HEK293 (cell line): ENCODE data around the gene MCRIP2.

Experiments
- GLIS1 ChIP-seq: fragments of 450-650 bp; formaldehyde crosslinking; IDR thresholded peaks from 2 replicates; pipeline ENCODE4 v1.5.1; 2016; ENCODE audit warnings: missing biosample characterization, missing genetic modification characterization
- GLIS2 ChIP-seq: fragments of 450-650 bp; formaldehyde crosslinking; IDR thresholded peaks from 2 replicates; pipeline ENCODE4 v1.5.1; 2016; ENCODE audit warnings: missing biosample characterization, missing genetic modification characterization
- HOXA7 ChIP-seq: sonication (generic); formaldehyde crosslinking; IDR thresholded peaks from 2 replicates; pipeline ENCODE4 v1.8.1; 2022; ENCODE audit warnings: missing genetic modification reagents, borderline replicate concordance
- MZF1 ChIP-seq: fragments of 450-650 bp; formaldehyde crosslinking; IDR thresholded peaks from 2 replicates; pipeline ENCODE4 v1.5.1; 2017; ENCODE audit warnings: missing biosample characterization, missing genetic modification characterization, borderline replicate concordance
- SCRT1 ChIP-seq: fragments of 450-650 bp; formaldehyde crosslinking; IDR thresholded peaks from 2 replicates; pipeline ENCODE4 v1.5.1; 2016; ENCODE audit warnings: missing biosample characterization, missing genetic modification characterization, borderline replicate concordance
- SP7 ChIP-seq: fragments of 450-650 bp; formaldehyde crosslinking; IDR thresholded peaks from 2 replicates; pipeline ENCODE4 v1.5.1; 2016; ENCODE audit warnings: missing biosample characterization, missing genetic modification characterization
- YY2 ChIP-seq: fragments of 450-650 bp; formaldehyde crosslinking; IDR thresholded peaks from 2 replicates; pipeline ENCODE4 v1.5.1; 2016; ENCODE audit warnings: missing biosample characterization, missing genetic modification characterization
- ZBTB17 ChIP-seq: fragments of 450-650 bp; formaldehyde crosslinking; IDR thresholded peaks from 2 replicates; pipeline ENCODE4 v1.5.1; 2016; ENCODE audit warnings: missing biosample characterization, missing genetic modification characterization
- ZBTB20 ChIP-seq: fragments of 450-650 bp; formaldehyde crosslinking; IDR thresholded peaks from 2 replicates; pipeline ENCODE4 v1.5.1; 2016; ENCODE audit warnings: missing biosample characterization, missing genetic modification characterization
- ZBTB26 ChIP-seq: fragments of 450-650 bp; formaldehyde crosslinking; optimal IDR thresholded peaks from 2 replicates; pipeline ENCODE3; 2016; ENCODE audit warnings: missing biosample characterization, mild to moderate bottlenecking, missing genetic modification characterization
- ZEB2 ChIP-seq: fragments of 450-650 bp; formaldehyde crosslinking; IDR thresholded peaks from 2 replicates; pipeline ENCODE4 v1.5.1; 2016; ENCODE audit warnings: missing biosample characterization, missing genetic modification characterization
- ZNF10 ChIP-seq: fragments of 450-650 bp; formaldehyde crosslinking; IDR thresholded peaks from 2 replicates; pipeline ENCODE4 v1.5.1; 2017; ENCODE audit warnings: missing biosample characterization, missing genetic modification characterization
- ZNF174 ChIP-seq: fragments of 450-650 bp; formaldehyde crosslinking; IDR thresholded peaks from 2 replicates; pipeline ENCODE4 v1.5.0; 2017; ENCODE audit warnings: missing biosample characterization, mild to moderate bottlenecking, missing genetic modification characterization
- ZNF350 ChIP-seq: fragments of 450-650 bp; formaldehyde crosslinking; IDR thresholded peaks from 2 replicates; pipeline ENCODE4 v1.5.0; 2017; ENCODE audit warnings: missing biosample characterization, mild to moderate bottlenecking, missing genetic modification characterization
- ZNF404 ChIP-seq: fragments of 450-650 bp; formaldehyde crosslinking; IDR thresholded peaks from 2 replicates; pipeline ENCODE4 v1.5.1; 2017; ENCODE audit warnings: missing biosample characterization, missing genetic modification characterization
- ZNF571 ChIP-seq: fragments of 450-650 bp; formaldehyde crosslinking; IDR thresholded peaks from 2 replicates; pipeline ENCODE4 v1.5.0; 2017; ENCODE audit warnings: missing biosample characterization, missing genetic modification characterization
- ZNF600 ChIP-seq: fragments of 450-650 bp; formaldehyde crosslinking; IDR thresholded peaks from 2 replicates; pipeline ENCODE4 v1.5.1; 2016; ENCODE audit warnings: missing biosample characterization, missing genetic modification characterization
- ZNF626 ChIP-seq: fragments of 450-650 bp; sonication (Bioruptor Pico); formaldehyde crosslinking; IDR thresholded peaks from 2 replicates; pipeline ENCODE4 v1.5.1; 2018; ENCODE audit warnings: missing biosample characterization, missing genetic modification characterization, inconsistent platforms
- ZNF629 ChIP-seq: fragments of 450-650 bp; formaldehyde crosslinking; IDR thresholded peaks from 2 replicates; pipeline ENCODE4 v1.5.1; 2017; ENCODE audit warnings: missing biosample characterization, missing genetic modification characterization
- ZNF777 ChIP-seq: fragments of 450-650 bp; formaldehyde crosslinking; IDR thresholded peaks from 2 replicates; pipeline ENCODE4 v1.5.1; 2017; ENCODE audit warnings: missing biosample characterization, missing genetic modification characterization, borderline replicate concordance
- ZNF843 ChIP-seq: fragments of 450-650 bp; formaldehyde crosslinking; IDR thresholded peaks from 2 replicates; pipeline ENCODE4 v1.5.1; 2016; ENCODE audit warnings: missing biosample characterization, missing genetic modification characterization
- ZXDB ChIP-seq: fragments of 450-650 bp; formaldehyde crosslinking; IDR thresholded peaks from 2 replicates; pipeline ENCODE4 v1.5.1; 2016; ENCODE audit warnings: missing biosample characterization, missing genetic modification characterization
- TF ChIP-seq, protein P1 (sequence below): fragments of 450-650 bp; formaldehyde crosslinking; IDR thresholded peaks from 2 replicates; pipeline ENCODE4 v1.5.1; 2016; ENCODE audit warnings: missing biosample characterization, missing genetic modification characterization, borderline replicate concordance
- TF ChIP-seq, protein P2 (sequence below): fragments of 450-650 bp; formaldehyde crosslinking; IDR thresholded peaks from 2 replicates; pipeline ENCODE4 v1.5.1; 2017; ENCODE audit warnings: missing biosample characterization, missing genetic modification characterization
- TF ChIP-seq, protein P3 (sequence below): fragments of 450-650 bp; formaldehyde crosslinking; IDR thresholded peaks from 2 replicates; pipeline ENCODE4 v1.5.1; 2016; ENCODE audit warnings: missing biosample characterization, missing genetic modification characterization
- TF ChIP-seq, protein P4 (sequence below): fragments of 450-650 bp; formaldehyde crosslinking; IDR thresholded peaks from 2 replicates; pipeline ENCODE4 v1.5.1; 2016; ENCODE audit warnings: missing biosample characterization, missing genetic modification characterization

MCRIP2 gene

DNA sequence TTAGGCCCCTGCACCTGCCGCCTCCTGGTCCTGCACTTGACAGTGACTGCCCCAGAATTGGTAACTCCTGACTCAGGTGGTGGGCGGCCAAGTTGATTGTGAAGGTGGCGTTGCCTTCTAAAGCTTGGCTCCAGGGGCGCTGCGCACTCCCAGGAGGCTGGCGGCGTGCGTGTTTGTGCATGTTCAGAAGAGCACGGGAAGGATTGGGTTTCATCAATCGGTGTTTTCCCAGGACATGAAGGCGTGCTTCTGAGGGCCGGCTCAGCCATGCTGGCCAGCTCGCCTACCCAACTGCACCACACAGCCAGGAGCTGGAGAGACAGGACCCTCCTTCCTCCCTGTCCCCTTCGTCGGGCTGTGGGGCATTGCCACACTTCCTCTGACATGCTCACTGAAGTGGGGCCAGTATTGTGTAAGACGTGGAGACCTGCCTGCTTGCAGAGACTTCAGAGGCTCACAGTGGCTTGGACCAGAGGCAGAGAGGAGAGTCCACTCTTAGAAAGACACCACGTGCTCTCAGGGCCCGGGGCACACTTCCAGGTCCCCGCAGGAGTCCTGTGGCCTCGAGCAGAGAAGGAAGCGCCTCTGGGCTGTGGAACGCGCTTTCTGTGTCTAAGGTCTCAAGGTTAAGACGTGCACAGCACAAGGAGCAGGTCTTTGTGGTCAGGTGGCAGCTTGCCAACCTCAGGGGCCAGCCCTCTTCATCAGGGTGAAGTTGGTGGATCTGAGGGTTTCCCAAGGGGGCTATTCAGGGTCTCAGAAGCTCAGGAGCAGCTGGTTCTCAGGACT lies 48.9 kb upstream of the MCRIP2 start (continued):
- TF ChIP-seq, protein P1, sequence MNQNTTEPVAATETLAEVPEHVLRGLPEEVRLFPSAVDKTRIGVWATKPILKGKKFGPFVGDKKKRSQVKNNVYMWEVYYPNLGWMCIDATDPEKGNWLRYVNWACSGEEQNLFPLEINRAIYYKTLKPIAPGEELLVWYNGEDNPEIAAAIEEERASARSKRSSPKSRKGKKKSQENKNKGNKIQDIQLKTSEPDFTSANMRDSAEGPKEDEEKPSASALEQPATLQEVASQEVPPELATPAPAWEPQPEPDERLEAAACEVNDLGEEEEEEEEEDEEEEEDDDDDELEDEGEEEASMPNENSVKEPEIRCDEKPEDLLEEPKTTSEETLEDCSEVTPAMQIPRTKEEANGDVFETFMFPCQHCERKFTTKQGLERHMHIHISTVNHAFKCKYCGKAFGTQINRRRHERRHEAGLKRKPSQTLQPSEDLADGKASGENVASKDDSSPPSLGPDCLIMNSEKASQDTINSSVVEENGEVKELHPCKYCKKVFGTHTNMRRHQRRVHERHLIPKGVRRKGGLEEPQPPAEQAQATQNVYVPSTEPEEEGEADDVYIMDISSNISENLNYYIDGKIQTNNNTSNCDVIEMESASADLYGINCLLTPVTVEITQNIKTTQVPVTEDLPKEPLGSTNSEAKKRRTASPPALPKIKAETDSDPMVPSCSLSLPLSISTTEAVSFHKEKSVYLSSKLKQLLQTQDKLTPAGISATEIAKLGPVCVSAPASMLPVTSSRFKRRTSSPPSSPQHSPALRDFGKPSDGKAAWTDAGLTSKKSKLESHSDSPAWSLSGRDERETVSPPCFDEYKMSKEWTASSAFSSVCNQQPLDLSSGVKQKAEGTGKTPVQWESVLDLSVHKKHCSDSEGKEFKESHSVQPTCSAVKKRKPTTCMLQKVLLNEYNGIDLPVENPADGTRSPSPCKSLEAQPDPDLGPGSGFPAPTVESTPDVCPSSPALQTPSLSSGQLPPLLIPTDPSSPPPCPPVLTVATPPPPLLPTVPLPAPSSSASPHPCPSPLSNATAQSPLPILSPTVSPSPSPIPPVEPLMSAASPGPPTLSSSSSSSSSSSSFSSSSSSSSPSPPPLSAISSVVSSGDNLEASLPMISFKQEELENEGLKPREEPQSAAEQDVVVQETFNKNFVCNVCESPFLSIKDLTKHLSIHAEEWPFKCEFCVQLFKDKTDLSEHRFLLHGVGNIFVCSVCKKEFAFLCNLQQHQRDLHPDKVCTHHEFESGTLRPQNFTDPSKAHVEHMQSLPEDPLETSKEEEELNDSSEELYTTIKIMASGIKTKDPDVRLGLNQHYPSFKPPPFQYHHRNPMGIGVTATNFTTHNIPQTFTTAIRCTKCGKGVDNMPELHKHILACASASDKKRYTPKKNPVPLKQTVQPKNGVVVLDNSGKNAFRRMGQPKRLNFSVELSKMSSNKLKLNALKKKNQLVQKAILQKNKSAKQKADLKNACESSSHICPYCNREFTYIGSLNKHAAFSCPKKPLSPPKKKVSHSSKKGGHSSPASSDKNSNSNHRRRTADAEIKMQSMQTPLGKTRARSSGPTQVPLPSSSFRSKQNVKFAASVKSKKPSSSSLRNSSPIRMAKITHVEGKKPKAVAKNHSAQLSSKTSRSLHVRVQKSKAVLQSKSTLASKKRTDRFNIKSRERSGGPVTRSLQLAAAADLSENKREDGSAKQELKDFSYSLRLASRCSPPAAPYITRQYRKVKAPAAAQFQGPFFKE (tag by site-specific recombination): no peak
- TF ChIP-seq ZNF600 (tag by site-specific recombination) (peak; percentile 70; the same call in 1 of the 2 replicates), MZF1 (no peak), SCRT1 (tag by site-specific recombination) (no peak), ZNF843 (tag by site-specific recombination) (0 out of 2 replicates have a peak, but pooled peaks have one; percentile 36), ZNF10 (peak; percentile 85), ZNF626 (no peak), GLIS2 (tag by site-specific recombination) (no peak; the same call in 1 of the 2 replicates), ZEB2 (tag by site-specific recombination) (peak; percentile 91; the same call in 1 of the 2 replicates), ZBTB17 (tag by site-specific recombination) (peak; percentile 82), ZNF174 (tag by site-specific recombination) (no peak), GLIS1 (tag by site-specific recombination) (peak; percentile 92), ZNF629 (tag by site-specific recombination) (peak; percentile 43), ZNF404 (tag by site-specific recombination) (no peak), ZXDB (peak; percentile 82), ZNF777 (no peak), SP7 (tag by site-specific recombination) (peak; percentile 66; the same call in 1 of the 2 replicates), ZNF571 (tag by site-specific recombination) (no peak), HOXA7 (CRISPR knock-in tag) (no peak), ZNF350 (no peak), ZBTB26 (peak; percentile 54), ZBTB20 (tag by site-specific recombination) (peak; percentile 40; the same call in 1 of the 2 replicates), YY2 (tag by site-specific recombination) (0 out of 2 replicates have a peak, but pooled peaks have one; percentile 24)
- TF ChIP-seq, protein P2, sequence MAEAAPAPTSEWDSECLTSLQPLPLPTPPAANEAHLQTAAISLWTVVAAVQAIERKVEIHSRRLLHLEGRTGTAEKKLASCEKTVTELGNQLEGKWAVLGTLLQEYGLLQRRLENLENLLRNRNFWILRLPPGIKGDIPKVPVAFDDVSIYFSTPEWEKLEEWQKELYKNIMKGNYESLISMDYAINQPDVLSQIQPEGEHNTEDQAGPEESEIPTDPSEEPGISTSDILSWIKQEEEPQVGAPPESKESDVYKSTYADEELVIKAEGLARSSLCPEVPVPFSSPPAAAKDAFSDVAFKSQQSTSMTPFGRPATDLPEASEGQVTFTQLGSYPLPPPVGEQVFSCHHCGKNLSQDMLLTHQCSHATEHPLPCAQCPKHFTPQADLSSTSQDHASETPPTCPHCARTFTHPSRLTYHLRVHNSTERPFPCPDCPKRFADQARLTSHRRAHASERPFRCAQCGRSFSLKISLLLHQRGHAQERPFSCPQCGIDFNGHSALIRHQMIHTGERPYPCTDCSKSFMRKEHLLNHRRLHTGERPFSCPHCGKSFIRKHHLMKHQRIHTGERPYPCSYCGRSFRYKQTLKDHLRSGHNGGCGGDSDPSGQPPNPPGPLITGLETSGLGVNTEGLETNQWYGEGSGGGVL (tag by site-specific recombination): no peak
- TF ChIP-seq, protein P3, sequence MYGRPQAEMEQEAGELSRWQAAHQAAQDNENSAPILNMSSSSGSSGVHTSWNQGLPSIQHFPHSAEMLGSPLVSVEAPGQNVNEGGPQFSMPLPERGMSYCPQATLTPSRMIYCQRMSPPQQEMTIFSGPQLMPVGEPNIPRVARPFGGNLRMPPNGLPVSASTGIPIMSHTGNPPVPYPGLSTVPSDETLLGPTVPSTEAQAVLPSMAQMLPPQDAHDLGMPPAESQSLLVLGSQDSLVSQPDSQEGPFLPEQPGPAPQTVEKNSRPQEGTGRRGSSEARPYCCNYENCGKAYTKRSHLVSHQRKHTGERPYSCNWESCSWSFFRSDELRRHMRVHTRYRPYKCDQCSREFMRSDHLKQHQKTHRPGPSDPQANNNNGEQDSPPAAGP (tag by site-specific recombination): peak; percentile 71
- TF ChIP-seq, protein P4, sequence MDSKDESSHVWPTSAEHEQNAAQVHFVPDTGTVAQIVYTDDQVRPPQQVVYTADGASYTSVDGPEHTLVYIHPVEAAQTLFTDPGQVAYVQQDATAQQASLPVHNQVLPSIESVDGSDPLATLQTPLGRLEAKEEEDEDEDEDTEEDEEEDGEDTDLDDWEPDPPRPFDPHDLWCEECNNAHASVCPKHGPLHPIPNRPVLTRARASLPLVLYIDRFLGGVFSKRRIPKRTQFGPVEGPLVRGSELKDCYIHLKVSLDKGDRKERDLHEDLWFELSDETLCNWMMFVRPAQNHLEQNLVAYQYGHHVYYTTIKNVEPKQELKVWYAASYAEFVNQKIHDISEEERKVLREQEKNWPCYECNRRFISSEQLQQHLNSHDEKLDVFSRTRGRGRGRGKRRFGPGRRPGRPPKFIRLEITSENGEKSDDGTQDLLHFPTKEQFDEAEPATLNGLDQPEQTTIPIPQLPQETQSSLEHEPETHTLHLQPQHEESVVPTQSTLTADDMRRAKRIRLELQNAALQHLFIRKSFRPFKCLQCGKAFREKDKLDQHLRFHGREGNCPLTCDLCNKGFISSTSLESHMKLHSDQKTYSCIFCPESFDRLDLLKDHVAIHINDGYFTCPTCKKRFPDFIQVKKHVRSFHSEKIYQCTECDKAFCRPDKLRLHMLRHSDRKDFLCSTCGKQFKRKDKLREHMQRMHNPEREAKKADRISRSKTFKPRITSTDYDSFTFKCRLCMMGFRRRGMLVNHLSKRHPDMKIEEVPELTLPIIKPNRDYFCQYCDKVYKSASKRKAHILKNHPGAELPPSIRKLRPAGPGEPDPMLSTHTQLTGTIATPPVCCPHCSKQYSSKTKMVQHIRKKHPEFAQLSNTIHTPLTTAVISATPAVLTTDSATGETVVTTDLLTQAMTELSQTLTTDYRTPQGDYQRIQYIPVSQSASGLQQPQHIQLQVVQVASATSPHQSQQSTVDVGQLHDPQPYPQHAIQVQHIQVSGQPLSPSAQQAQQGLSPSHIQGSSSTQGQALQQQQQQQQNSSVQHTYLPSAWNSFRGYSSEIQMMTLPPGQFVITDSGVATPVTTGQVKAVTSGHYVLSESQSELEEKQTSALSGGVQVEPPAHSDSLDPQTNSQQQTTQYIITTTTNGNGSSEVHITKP: no peak
